ENCODE results near the gene FAM163A.

FAM163A gene

DNA sequence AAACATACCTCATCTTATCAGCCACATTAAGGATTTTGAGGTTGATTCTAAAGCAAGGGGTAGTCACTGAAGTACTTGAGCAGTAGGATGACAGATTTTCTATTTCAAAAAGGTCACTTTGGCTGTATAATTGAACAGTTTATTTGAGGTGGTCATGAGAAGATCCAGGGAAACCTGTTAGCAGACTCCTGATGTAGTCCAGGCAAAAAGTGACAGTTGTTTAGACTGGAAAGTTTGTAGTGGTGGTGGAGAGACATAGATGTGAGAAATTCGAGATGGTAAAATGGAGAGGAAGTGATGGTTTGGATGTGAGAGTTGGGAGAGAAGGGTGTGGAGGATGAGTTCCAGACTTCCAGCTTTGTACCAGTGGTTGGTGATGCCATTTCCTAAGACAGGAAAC lies 7.5 kb downstream of the FAM163A start:
- H3K4me3 ChIP-seq (ENCODE audit: low read depth, low read length), result no peak overlapping the region
- TF ChIP-seq, protein P1, sequence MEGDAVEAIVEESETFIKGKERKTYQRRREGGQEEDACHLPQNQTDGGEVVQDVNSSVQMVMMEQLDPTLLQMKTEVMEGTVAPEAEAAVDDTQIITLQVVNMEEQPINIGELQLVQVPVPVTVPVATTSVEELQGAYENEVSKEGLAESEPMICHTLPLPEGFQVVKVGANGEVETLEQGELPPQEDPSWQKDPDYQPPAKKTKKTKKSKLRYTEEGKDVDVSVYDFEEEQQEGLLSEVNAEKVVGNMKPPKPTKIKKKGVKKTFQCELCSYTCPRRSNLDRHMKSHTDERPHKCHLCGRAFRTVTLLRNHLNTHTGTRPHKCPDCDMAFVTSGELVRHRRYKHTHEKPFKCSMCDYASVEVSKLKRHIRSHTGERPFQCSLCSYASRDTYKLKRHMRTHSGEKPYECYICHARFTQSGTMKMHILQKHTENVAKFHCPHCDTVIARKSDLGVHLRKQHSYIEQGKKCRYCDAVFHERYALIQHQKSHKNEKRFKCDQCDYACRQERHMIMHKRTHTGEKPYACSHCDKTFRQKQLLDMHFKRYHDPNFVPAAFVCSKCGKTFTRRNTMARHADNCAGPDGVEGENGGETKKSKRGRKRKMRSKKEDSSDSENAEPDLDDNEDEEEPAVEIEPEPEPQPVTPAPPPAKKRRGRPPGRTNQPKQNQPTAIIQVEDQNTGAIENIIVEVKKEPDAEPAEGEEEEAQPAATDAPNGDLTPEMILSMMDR (IDR thresholded peaks at IDR 0.05; ENCODE audit: borderline replicate concordance, insufficient read depth, low read depth, low read length), result no peak

DNA sequence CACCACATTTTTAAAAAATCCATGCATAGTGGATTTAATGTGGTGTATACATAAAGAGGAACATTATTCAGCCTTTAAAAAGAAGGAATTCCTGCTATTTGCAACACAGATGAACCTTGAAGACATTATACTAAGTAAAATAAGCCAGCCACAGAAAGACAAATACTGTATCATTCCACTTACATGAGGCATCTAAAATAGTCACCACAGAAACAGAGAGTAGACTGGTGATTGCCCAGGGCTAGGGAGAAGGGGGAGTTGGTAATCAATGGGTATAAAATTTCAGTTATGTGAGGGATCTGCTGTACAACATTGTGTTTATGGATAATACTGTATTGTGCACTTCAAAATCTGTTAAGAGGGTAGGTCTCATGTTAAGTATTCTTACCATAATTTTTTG lies 10.0 kb downstream of the FAM163A start:
- TF ChIP-seq, protein P1 (IDR thresholded peaks at IDR 0.05; ENCODE audit: borderline replicate concordance, insufficient read depth, low read depth, low read length), result no peak
- H3K4me3 ChIP-seq (ENCODE audit: low read depth, low read length), result no peak overlapping the region

DNA sequence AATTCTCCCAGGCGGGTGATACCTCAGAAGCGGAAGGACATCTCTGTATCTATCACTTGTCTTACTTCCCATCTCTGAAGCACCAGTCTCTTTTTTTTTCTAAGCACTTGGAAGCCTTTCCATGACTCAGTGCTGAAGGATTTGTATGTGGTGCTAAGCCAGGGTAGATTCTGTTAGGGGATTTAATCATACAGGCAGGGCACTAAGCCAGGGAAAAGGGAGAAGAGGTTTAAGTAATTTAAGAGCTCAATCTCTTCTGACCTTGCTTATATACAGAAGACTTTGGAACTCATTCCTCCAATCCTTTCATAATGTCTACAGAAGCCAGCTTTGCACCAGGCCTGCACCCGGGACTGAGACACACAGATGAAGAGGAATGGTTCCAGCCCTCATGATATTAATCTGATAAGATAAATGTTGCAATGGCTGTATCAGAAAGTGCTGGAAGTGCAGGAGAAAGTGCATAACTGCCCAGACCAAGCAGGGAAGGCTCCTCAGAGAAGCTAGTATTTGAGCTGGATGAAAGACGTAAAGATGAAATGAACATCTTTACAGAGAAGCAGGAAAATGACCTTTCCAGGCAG lies 11.0 kb downstream of the FAM163A start:
- TF ChIP-seq, protein P1 (IDR thresholded peaks at IDR 0.05; ENCODE audit: borderline replicate concordance, insufficient read depth, low read depth, low read length), result no peak
- no peak overlapping the region for H3K4me3 ChIP-seq (ENCODE audit: low read depth, low read length)

DNA sequence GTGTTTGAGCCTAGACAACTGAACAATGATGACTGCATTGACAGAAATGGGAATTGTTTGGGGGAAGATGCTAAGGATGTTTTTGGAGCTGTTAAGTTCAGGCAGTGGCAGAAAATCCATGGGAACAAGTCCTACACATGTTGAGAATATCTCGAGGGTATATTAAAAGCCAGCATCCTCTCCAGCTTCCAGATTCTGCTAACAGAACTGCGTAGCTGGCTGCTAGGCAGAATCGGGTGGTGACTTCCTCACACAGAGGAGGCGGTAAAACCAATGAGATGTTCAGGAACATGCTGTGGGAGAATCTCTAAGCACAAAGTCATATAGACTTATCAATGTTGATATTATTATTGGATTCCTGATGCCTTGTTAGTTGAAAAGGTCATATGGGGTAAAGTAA lies 14.8 kb downstream of the FAM163A start:
- TF ChIP-seq, protein P1 (IDR thresholded peaks at IDR 0.05; ENCODE audit: borderline replicate concordance, insufficient read depth, low read depth, low read length), result no peak
- no peak overlapping the region for H3K4me3 ChIP-seq (ENCODE audit: low read depth, low read length)

DNA sequence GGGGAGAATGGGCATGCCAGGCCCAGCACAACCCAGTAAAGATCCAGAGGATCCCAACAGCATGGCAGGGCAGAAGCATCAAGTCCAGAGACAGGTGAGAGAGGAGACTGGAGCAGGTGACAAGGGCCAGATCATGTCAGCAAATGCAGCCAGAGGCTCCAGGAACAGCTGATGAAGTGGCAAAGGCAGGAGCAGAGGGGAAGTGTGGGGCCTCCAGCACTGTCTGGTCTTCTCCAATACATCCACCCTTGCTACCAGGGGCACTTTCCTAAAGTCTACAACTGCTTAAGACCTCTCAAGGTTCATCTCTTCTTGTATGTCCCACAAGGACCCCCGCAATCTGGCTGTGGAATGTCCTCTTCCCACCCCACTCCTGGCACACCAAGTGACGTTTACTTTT lies 17.4 kb downstream of the FAM163A start:
- TF ChIP-seq, protein P1 (IDR thresholded peaks at IDR 0.05; ENCODE audit: borderline replicate concordance, insufficient read depth, low read depth, low read length), result no peak
- no peak overlapping the region for H3K4me3 ChIP-seq (ENCODE audit: low read depth, low read length)

DNA sequence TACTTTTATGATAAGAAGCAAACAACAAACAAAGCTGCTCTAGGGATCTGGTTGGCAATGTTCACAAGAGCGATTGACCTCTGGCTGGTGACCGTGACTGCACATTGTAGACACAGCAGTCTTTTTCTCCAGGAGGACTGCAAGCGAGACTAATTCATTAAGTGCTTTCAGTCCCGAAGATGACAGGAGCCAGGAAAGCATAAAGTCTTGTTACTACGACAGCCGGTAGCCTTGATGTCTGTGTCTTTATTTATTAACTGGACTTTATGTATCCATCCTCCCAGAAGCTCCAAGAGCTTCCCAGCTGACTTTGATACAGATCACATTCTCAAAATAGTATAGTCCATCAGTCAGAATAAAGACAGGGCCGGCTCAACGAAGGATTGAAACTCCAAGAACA lies 18.2 kb downstream of the FAM163A start:
- TF ChIP-seq, protein P1 (IDR thresholded peaks at IDR 0.05; ENCODE audit: borderline replicate concordance, insufficient read depth, low read depth, low read length), result no peak
- H3K4me3 ChIP-seq (ENCODE audit: low read depth, low read length), result no peak overlapping the region

DNA sequence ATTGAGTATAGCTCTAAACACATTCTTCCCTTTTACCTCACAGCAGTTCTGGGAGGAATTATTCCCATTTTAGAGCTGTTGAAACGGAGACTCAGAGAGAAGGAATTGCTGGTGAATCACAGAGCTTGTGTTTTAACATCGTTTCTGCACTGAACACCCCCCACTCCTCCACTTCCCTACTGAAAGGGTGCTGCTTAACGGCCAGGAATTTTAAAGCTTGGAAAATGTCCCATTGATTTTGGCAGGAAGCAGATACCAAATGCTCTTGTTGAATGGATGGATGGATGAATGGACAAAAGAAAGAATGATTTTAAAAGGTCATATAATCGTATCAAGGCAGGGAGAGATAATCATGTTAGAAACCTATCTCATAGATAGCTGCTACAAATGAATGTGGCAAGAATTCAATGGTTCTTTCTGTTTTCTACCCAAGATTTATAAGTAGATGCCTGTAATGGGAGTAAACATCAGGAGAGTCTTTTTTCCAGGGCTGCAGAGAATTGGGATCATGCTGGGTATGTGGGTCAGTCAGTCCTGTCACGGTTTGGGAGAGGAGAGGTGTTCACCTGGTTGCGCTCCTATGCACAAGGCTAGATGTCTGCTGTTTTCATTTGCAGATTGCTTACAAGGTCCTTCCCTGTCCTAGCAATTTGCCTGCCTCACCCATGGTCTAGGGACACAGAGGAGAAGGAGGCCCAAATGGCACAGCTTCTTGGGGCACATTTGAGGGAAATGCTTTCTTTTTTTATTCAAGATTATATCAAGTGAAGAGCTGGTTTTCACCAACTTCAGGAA lies 19.0 kb downstream of the FAM163A start:
- TF ChIP-seq, protein P1 (IDR thresholded peaks at IDR 0.05; ENCODE audit: borderline replicate concordance, insufficient read depth, low read depth, low read length), result no peak
- no peak overlapping the region for H3K4me3 ChIP-seq (ENCODE audit: low read depth, low read length)
